Stimulated activated CD8-positive, alpha-beta memory T cell treated with anti-CD3 and anti-CD28 coated beads, Interleukin-15, amount 100 ng/mL, for 24 hours (primary cell): ENCODE measurements around the gene GNB5.
"Not testable (repeated sequence)": the region's sequence is repeated elsewhere in the genome, so short reads cannot be mapped to it uniquely, and the experiment has no call there.

Experiments used
- DNase-seq: peaks from one replicate; pipeline ENCODE4 v3.0.0-alpha.2; 2020; ENCODE audit warnings: low read depth

The GNB5 gene

DNA sequence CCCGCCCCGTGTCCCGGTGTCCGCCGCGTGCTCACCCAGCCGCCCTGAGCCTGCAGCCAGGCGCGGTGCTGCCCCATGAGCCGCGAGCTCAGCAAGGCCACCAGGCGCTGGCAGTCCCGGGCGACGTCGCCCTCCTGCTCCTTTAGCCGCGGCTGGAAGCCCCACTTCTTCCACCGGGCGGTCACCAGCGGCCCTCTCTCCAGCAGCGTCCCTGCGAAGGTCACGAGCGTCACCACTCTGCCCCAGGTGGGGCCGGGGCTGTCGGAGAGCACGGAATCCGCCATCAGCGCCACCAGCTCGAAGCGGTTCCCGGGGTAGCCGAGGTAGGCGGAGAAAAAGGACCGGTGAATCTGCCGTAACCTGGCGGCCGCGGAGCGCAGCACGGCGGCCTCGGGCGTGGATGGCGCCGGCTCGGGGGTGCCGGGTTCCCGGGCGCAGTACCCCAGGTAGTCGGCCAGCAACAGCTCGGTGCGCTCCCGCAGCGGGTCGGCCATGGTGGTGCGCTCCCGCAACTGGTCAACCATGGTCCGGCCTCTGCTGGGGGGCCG, 78.9 kb downstream of the GNB5 start:
- DNase-seq: no peak

GRCh38 chr15:52111517-52112202, 79.5 kb downstream of the GNB5 start:
- no peak for DNase-seq

- no peak for DNase-seq
Measured at GRCh38 chr15:52109559-52110451, 81.4 kb downstream of the GNB5 start.

DNA sequence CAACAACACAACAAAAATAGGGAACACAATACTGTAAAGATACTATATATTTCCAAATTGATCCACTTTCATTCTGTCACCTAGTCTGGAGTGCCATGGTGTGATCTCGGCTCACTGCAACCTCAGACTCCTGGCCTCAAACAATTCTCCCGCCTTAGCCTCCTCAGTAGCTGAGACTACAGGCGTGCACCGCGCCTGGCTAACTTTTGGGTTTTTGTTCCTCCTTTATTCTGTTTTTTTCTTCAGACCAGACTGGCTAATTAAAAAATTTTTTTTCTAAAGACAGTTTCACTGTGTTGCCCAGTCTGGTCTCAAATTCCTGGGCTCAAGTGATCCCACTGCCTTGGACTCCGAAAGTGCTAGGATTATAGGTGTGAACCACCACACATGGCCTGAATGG, 84.0 kb downstream of the GNB5 start:
- DNase-seq: no peak

DNA sequence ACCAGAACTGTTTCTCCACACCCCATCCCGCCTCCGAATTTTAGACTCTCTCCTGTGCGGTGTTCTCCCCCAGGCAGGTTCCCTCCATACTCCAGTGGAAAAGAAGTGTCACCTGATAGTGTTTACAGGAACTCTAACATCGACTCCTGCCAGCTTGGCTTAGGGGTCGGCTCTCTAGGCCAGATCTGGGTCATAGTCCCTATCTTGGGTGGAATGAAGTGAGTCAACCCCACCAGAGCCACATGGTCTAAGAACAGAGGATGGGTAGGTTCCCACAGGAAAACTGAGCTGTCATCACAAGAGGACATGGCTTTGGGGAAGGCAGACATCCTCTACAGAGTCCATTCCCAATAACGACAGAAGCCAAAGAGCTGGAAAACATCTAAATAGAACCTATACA, 84.6 kb downstream of the GNB5 start:
- no peak for DNase-seq

DNA sequence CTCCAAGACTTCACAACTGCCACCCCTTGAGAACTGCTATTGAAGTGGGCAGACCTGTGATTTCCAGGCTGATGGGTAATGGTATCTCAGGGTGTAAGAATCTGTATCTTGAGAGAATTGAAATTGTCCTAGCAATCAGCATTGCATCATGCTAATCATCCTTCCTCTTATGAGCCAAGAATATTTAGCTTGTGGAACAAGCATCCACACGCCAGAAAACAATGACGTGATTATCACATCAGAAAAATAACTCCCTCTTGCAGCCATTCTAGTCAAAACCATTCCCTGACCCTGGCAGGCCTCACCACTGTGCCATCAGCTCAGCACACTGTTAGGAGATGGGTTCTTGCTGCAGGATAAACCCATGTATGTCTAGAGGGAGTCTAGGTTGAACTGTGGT, 85.3 kb downstream of the GNB5 start:
- no peak for DNase-seq

DNA sequence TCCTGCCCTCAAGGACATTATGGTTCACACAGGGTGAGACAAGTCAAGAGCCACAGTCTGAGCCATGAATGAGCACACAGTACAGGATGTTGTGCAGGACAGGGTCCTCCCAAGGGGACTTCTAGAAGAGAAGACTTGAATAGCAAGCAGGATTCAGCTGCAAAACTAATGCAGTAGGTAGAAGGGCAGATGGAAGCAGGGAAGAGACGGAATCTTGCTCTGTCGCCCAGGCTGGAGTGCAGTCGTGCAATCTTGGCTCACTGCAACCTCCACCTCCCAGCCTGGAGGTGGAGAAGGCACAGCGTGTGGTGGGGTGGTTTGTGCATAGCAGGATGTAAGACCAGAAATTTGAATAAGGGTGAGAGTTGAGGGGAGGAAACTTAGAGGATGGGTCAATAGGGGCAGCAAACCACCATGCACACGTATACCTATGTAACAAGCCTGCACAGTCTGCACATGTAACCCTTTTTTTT, 86.6 kb downstream of the GNB5 start:
- no peak for DNase-seq

DNA sequence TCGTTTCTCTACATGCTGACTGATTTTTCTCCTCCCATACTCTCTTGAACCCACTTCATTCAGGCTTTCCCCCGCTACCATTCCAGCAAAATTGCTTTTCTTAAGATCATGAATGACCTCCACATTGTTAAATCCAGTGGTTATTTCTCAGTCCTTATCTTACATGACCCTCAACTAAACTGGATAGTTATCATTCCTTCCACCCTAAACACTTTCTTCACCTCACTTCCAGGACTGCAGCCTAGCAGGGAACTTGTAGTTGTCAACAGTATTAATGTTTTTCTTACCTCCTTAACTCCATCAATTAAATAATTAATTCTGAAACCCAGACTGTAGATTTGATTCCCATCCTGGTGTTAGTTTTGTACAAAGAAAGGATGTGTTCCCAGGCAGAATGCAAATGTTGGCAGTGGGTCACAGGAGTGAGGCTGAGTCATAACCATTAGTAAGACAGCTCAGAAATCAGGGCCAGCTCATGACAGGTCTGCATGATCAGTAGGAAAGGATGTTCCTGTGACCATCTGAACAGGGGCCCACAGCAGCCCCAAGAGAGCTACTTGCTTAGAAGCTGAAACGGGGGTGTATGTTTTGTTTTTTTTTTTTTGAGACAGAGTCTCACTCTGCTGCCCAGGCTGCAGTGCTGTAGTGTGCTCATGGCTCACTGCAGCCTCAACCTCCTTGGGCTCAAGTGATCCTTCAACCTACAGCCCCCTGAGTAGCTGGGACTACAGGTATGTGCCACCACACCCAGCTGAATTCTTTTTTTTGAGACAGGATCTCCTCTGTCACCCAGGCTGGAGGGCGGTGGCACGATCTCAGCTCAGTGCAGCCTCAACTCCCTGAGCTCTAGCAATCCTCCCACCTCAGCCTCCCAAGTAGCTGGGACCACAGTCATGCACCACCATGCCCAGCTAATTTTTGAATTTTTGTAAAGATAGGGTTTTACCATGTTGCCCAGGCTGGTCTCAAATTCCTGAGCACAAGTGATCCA, 87.7 kb downstream of the GNB5 start:
- no peak for DNase-seq

DNA sequence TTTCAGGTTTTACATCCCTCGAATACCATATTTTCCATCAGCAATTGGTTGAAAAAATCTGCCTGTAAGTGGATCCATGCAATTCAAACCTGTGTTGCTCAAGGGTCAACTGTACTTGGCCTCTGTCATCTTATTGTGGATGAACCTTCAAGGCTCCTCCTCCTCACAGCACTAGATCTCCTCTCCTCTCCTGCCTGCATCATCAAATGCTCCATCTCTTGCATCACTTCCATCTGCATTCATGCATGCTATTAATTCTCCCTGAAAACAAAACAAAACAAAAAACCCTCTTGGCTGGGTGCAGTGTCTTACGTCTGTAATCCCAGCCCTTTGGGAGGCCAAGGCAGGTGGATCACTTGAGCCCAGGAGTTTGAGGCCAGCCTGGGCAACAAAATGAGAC, 88.7 kb downstream of the GNB5 start:
- DNase-seq: no peak

GRCh38 chr15:52101542-52102323, 89.5 kb downstream of the GNB5 start:
- no peak for DNase-seq

GRCh38 chr15:52100807-52101442, 90.3 kb downstream of the GNB5 start:
- DNase-seq: no peak

GRCh38 chr15:52099651-52100272, 91.4 kb downstream of the GNB5 start:
- no peak for DNase-seq

DNA sequence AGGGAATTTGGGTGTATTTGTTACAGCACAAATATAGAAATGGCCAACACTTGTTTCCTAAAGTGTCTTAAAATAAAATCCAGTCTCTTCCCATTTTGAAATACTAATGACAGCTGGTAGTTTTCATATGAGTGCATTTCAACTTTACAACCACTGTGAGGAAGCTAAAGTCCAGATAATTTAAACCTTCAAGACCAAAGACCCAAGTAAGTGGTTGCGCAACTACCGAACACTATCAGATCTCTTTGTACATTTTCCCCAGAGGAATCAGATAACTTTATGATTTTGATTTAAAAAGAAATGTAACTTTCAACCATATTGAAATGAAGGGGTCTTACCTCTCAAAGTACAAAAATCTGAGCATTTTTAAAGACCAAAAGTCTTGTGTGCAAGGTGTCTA, 92.9 kb downstream of the GNB5 start:
- no peak for DNase-seq

DNA sequence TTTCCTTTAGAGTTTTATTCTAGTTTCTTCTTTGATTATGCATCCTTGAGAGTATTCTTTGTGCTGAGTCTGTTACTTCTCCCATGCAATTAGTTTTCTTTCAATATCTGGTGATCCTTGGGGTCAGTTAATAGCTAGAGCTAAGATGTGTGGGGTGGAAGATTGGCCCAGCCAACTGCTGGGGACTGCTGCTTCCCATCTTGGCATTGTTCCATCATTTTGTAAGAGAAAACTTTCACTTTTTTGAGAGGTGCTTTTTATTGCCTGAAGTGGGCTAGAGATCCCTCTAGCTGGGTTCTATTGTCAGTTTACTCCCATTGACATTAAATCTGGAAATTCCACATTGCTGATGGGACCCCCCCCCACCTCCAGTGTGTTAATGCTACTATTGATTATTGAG, 94.0 kb downstream of the GNB5 start:
- no peak for DNase-seq

DNA sequence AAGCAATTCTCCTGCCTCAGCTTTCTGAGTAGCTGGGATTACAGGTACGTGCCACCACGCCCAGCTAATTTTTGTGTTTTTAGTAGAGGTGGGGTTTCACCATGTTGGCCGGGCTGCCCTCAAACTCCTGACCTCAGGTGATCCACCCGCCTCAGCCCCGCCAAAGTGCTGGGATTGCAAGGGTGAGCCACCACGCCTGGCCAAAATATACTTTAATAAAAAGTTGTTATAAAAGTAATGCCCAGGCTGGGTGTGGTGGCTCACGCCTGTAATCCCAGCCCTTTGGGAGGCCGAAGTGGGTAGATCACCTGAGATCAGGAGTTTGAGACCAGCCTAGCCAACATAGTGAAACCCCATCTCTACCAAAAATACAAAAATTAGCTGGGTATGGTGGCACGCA, 94.7 kb downstream of the GNB5 start:
- DNase-seq: not testable (repeated sequence)

GRCh38 chr15:52095597-52096262, 95.5 kb downstream of the GNB5 start:
- no peak for DNase-seq

- DNase-seq: no peak
Measured at GRCh38 chr15:52094811-52095584, 96.2 kb downstream of the GNB5 start.
